Jurkat, Clone E6-1 (cell line): ENCODE measurements around the gene ENDOU.
"Not testable (repeated sequence)": the region's sequence is repeated elsewhere in the genome, so short reads cannot be mapped to it uniquely, and the experiment has no call there.

ENCODE experiments used
- DNase-seq: peaks from one replicate; pipeline ENCODE4 v3.0.0-alpha.2; 2011; ENCODE audit warnings: low read depth, low spot score
- H3K4me3 ChIP-seq: 2 replicates; pipeline ENCODE4 v1.5.1; 2011; ENCODE audit warnings: mild to moderate bottlenecking, low read length, control low read depth, moderate library complexity

The ENDOU gene

GRCh38 chr12:47707905-47708543 is 17.3 kb downstream of the ENDOU start:
- H3K4me3 ChIP-seq, result no peak overlapping the region
- DNase-seq, result no peak

GRCh38 chr12:47707355-47707754 is 17.9 kb downstream of the ENDOU start:
- DNase-seq, result no peak
- no peak overlapping the region for H3K4me3 ChIP-seq

GRCh38 chr12:47705566-47706425 is 19.5 kb downstream of the ENDOU start, which contains the start of gene RPAP3:
Gene RPAP3 (minus strand): TSS chr12:47706030. CDS start chr12:47702840, 3,190 bp downstream.
- DNase-seq, result peak; percentile 89
- peak within 1 kb of the TSS; percentile 63 for H3K4me3 ChIP-seq

- no peak for DNase-seq
- H3K4me3 ChIP-seq, result peak overlapping the region; percentile 63
These were observed 20.1 kb downstream of the ENDOU start for GRCh38 chr12:47705229-47705565.

GRCh38 chr12:47704719-47705118 is 20.6 kb downstream of the ENDOU start:
- no peak for DNase-seq
- H3K4me3 ChIP-seq, result peak overlapping the region; percentile 63

- DNase-seq, result no peak
- no peak overlapping the region for H3K4me3 ChIP-seq
These were observed 25.0 kb downstream of the ENDOU start for GRCh38 chr12:47700263-47700662.

GRCh38 chr12:47698631-47699030 is 26.7 kb downstream of the ENDOU start:
- H3K4me3 ChIP-seq, result no peak overlapping the region
- no peak for DNase-seq

GRCh38 chr12:47698055-47698454 is 27.2 kb downstream of the ENDOU start:
- no peak overlapping the region for H3K4me3 ChIP-seq
- no peak for DNase-seq

GRCh38 chr12:47689215-47689614 is 36.1 kb downstream of the ENDOU start:
- no peak for DNase-seq
- no peak overlapping the region for H3K4me3 ChIP-seq

- H3K4me3 ChIP-seq, result no peak overlapping the region
- DNase-seq, result no peak
These were observed 37.7 kb downstream of the ENDOU start for GRCh38 chr12:47687636-47688035.

GRCh38 chr12:47686645-47687240 is 38.5 kb downstream of the ENDOU start:
- DNase-seq, result no peak
- H3K4me3 ChIP-seq, result no peak overlapping the region

- DNase-seq, result no peak
- no peak overlapping the region for H3K4me3 ChIP-seq
These were observed 45.5 kb downstream of the ENDOU start for GRCh38 chr12:47679785-47680184.

GRCh38 chr12:47672068-47672467 is 53.2 kb downstream of the ENDOU start:
- no peak for DNase-seq
- H3K4me3 ChIP-seq, result no peak overlapping the region

GRCh38 chr12:47667935-47668334 is 57.4 kb downstream of the ENDOU start:
- not testable (repeated sequence) for H3K4me3 ChIP-seq, DNase-seq
